SH-SY5Y (cell line): ENCODE data around the gene ULK1.

Experiments used
- GATA2 ChIP-seq: IDR thresholded peaks from 2 replicates; pipeline ENCODE4 v1.6.1; 2011; ENCODE audit warnings: mild to moderate bottlenecking, low read depth, low read length
- GATA3 ChIP-seq: IDR thresholded peaks from 2 replicates; pipeline ENCODE4 v1.6.1; 2011; ENCODE audit warnings: low read depth, mild to moderate bottlenecking, low read length, moderate library complexity

- no peak for TF ChIP-seq GATA2
- TF ChIP-seq GATA3 = no peak
Measured at GRCh38 chr12:131944601-131945251, 50.3 kb downstream of the ULK1 start.
